Metanephros (tissue), 1 donor: Measurements from ENCODE around the gene NAB1. TPM values are rescaled to one million over a fixed set of nuclear protein-coding genes. Genes with fewer than 3 reads are reported as not detected.

Experiments used
- total RNA-seq: library from RNA; depleted of rRNA; stranded (reverse); fragments of >200 nt; gene quantifications from one replicate; pipeline ENCODE4 v1.2.3, GENCODE V29; 2014

The NAB1 gene, protein sequence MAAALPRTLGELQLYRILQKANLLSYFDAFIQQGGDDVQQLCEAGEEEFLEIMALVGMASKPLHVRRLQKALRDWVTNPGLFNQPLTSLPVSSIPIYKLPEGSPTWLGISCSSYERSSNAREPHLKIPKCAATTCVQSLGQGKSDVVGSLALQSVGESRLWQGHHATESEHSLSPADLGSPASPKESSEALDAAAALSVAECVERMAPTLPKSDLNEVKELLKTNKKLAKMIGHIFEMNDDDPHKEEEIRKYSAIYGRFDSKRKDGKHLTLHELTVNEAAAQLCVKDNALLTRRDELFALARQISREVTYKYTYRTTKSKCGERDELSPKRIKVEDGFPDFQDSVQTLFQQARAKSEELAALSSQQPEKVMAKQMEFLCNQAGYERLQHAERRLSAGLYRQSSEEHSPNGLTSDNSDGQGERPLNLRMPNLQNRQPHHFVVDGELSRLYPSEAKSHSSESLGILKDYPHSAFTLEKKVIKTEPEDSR
- total RNA-seq, result 71.4 TPM

DNA sequence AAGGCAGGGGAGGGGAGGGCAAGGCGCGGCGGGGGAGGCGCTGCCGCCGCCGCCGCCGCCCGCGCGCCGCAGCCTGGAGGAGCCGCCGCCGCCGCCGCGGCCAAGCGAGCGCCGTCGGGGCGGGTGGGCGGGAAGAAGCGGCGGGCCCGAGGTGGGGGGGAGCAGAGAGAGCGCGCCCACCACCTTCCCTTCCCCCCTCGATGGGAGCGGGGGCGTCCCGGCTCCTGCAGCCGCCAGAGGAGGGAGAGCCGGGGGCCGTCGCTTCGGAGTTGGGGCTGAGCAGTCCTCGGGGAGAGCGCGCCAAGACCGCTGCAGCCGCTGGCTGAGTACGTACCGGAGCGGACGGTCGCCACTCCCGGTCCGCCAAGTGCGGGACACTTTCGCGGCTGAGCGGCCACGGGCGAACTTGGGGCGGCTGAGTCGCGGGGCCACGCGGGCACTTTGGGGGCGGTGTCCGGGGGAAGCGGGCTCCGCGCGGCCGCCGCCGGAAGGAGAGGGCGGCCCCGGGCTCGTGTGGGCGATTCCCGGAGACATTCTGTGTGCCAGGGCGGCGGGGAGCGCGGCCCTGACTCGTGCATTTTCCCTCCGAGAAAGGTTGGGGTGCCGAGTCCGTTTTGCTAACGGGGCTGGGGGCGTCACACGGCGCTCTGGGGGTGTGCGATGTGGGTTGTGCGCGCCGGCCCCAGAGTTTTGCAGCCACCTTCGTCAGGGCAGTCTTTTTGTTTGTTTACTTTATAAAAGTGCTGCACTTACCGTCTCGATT is at the start of gene NAB1:
Gene NAB1, plus strand, starts transcription at position 49 of the 763 bp plus-strand sequence. CDS start 10,094 bp downstream, outside the sequence.

Other genes with a start within 250 kb of the NAB1 start
- gene MFSD6, start 240.7 kb upstream of the NAB1 start, total RNA-seq, result 18.2 TPM
- gene NEMP2, start 114.4 kb upstream of the NAB1 start, total RNA-seq, result 6.8 TPM
- gene GLS, start 231.7 kb downstream of the NAB1 start, total RNA-seq, result 223 TPM